IMR-90 (cell line): ENCODE data around the gene NF1. TPM values are rescaled to one million over a fixed set of nuclear protein-coding genes. Genes with fewer than 3 reads are reported as not detected.

Experiments used
- ATAC-seq: fragments of 200-7000 bp; cut with Tn5 transposase; 2 replicates; pipeline ENCODE4 v1.9.1; 2020; ENCODE audit warnings: low read depth, mild to moderate bottlenecking, moderate library complexity
- BruUV-seq: library from RNA; stranded (reverse); fragments of 400-500 nt; replicated peaks from 2 replicates; lab custom pipeline; 2021; lab: Mats Ljungman, UMichigan
- CTCF ChIA-PET: fragments of 300-600 bp; formaldehyde crosslinking; extraction: SDS; loops from one replicate; lab custom pipeline; 2021; ENCODE audit warnings: antibody characterized with exemption; lab: Yijun Ruan, JAX
- POLR2A ChIA-PET: fragments of 300-600 bp; sonication (Branson Sonifier 250); formaldehyde crosslinking; loops from one replicate; lab custom pipeline; 2022; ENCODE audit warnings: antibody characterized with exemption; ENCODE audit not compliant: unreplicated experiment; lab: Charles Lee
- DNase-seq: peaks from one replicate; pipeline ENCODE4 v3.0.0; 2013
- H2AFZ ChIP-seq: replicated peaks from 2 replicates; pipeline ENCODE3; 2013; ENCODE audit warnings: low read length, mild to moderate bottlenecking; ENCODE audit not compliant: poor library complexity
- H2AK5ac ChIP-seq: 2 replicates; pipeline ENCODE4 v1.6.1; 2013; ENCODE audit warnings: low read depth, low read length, inconsistent platforms
- H2AK9ac ChIP-seq: replicated peaks from 2 replicates; pipeline ENCODE3; 2013; ENCODE audit warnings: mild to moderate bottlenecking, low read depth, low read length, moderate library complexity; ENCODE audit not compliant: poor library complexity
- H2BK120ac ChIP-seq: 2 replicates; pipeline ENCODE4 v1.6.1; 2013; ENCODE audit warnings: low read depth, low read length, inconsistent platforms
- H2BK15ac ChIP-seq: 3 replicates; pipeline ENCODE4 v1.6.1; 2013; ENCODE audit warnings: low read depth, low read length, inconsistent platforms
- H2BK20ac ChIP-seq: 2 replicates; pipeline ENCODE4 v1.6.1; 2013; ENCODE audit warnings: low read depth, mild to moderate bottlenecking, inconsistent platforms, low read length, moderate library complexity
- H2BK5ac ChIP-seq: 2 replicates; pipeline ENCODE4 v1.6.1; 2013; ENCODE audit warnings: mild to moderate bottlenecking, low read depth, low read length, inconsistent platforms; ENCODE audit not compliant: poor library complexity, severe bottlenecking
- H3K14ac ChIP-seq: replicated peaks from 2 replicates; pipeline ENCODE4 v1.6.1; 2013; ENCODE audit warnings: low read depth, low read length, inconsistent platforms
- H3K18ac ChIP-seq: 2 replicates; pipeline ENCODE4 v1.6.1; 2013; ENCODE audit warnings: low read depth, low read length, control low read depth
- H3K23ac ChIP-seq: 2 replicates; pipeline ENCODE4 v1.6.1; 2013; ENCODE audit warnings: low read depth, low read length, inconsistent platforms
- H3K27ac ChIP-seq: 2 replicates; pipeline ENCODE4 v1.5.1; 2013; ENCODE audit warnings: mild to moderate bottlenecking, control low read depth, low read length; ENCODE audit not compliant: insufficient read depth
- H3K27me3 ChIP-seq: 2 replicates; pipeline ENCODE4 v1.6.1; 2013; ENCODE audit warnings: low read length; ENCODE audit not compliant: control insufficient read depth, insufficient read depth
- H3K36me3 ChIP-seq: 2 replicates; pipeline ENCODE4 v1.6.1; 2013; ENCODE audit warnings: low read length, mixed read lengths; ENCODE audit not compliant: control insufficient read depth, insufficient read depth
- H3K4ac ChIP-seq: 2 replicates; pipeline ENCODE4 v1.6.1; 2013; ENCODE audit warnings: low read depth, low read length, inconsistent platforms
- H3K4me1 ChIP-seq: 2 replicates; pipeline ENCODE4 v1.6.1; 2013; ENCODE audit warnings: low read length, mixed read lengths; ENCODE audit not compliant: control insufficient read depth, insufficient read depth
- H3K4me2 ChIP-seq: 2 replicates; pipeline ENCODE4 v1.6.1; 2013; ENCODE audit warnings: low read depth, mild to moderate bottlenecking, control low read depth, low read length, moderate library complexity
- H3K4me3 ChIP-seq: 2 replicates; pipeline ENCODE4 v1.5.1; 2013; ENCODE audit warnings: low read depth, mild to moderate bottlenecking, control low read depth, low read length, moderate library complexity; ENCODE audit not compliant: insufficient read depth
- H3K56ac ChIP-seq: 2 replicates; pipeline ENCODE4 v1.6.1; 2013; ENCODE audit warnings: low read length, inconsistent platforms; ENCODE audit not compliant: insufficient read depth; ENCODE audit errors: extremely low read depth
- H3K79me1 ChIP-seq, 2 experiments: 2 replicates each; pipeline ENCODE4 v1.6.1; 2013; ENCODE audit warnings: low read length in 2 of 2, inconsistent platforms in 1 of 2, low read depth in 1 of 2
- H3K9ac ChIP-seq: 2 replicates; pipeline ENCODE4 v1.6.1; 2013; ENCODE audit warnings: low read depth, low read length, control low read depth
- H3K9me1 ChIP-seq: 2 replicates; pipeline ENCODE4 v1.6.1; 2013; ENCODE audit warnings: low read length, inconsistent platforms; ENCODE audit not compliant: insufficient read depth
- H3K9me3 ChIP-seq: 2 replicates; pipeline ENCODE4 v1.6.1; 2013; ENCODE audit warnings: low read length; ENCODE audit not compliant: control insufficient read depth, insufficient read depth
- H4K20me1 ChIP-seq: 2 replicates; pipeline ENCODE4 v1.6.1; 2013; ENCODE audit warnings: low read length, inconsistent platforms; ENCODE audit not compliant: insufficient read depth
- H4K5ac ChIP-seq: 2 replicates; pipeline ENCODE4 v1.6.1; 2013; ENCODE audit warnings: mild to moderate bottlenecking, low read depth, low read length, control low read depth
- H4K8ac ChIP-seq, 2 experiments: 2 replicates each; pipeline ENCODE4 v1.6.1; 2013; ENCODE audit warnings: low read depth in 2 of 2, low read length in 2 of 2, control low read depth in 1 of 2, inconsistent platforms in 1 of 2
- H4K91ac ChIP-seq: 2 replicates; pipeline ENCODE4 v1.6.1; 2013; ENCODE audit warnings: low read depth, low read length, inconsistent platforms; ENCODE audit not compliant: insufficient read depth
- BHLHE40 ChIP-seq: fragments of 150-350 bp; IDR thresholded peaks from 2 replicates; pipeline ENCODE4 v1.6.1; 2016; ENCODE audit warnings: mild to moderate bottlenecking, low read depth, low read length
- CHD1 ChIP-seq: IDR thresholded peaks from 2 replicates; pipeline ENCODE4 v1.6.1; 2012; ENCODE audit warnings: low read depth, low read length, improper control_type of control experiment
- CTCF ChIP-seq: conservative IDR thresholded peaks from 2 replicates; pipeline ENCODE4 v1.5.1; 2012; ENCODE audit warnings: mild to moderate bottlenecking, low read depth, low read length, improper control_type of control experiment
- ELK1 ChIP-seq: fragments of 150-350 bp; IDR thresholded peaks from 2 replicates; pipeline ENCODE4 v1.6.1; 2016; ENCODE audit warnings: low read depth, mild to moderate bottlenecking, low read length, moderate library complexity, borderline replicate concordance
- MXI1 ChIP-seq: IDR thresholded peaks from 2 replicates; pipeline ENCODE4 v1.6.1; 2012; ENCODE audit warnings: low read depth, mild to moderate bottlenecking, low read length, moderate library complexity, borderline replicate concordance
- RFX5 ChIP-seq: IDR thresholded peaks from 2 replicates; pipeline ENCODE4 v1.8.0; 2012; ENCODE audit warnings: low read depth, mild to moderate bottlenecking, low read length, moderate library complexity
- SMC3 ChIP-seq: fragments of 150-350 bp; IDR thresholded peaks from 2 replicates; pipeline ENCODE4 v1.6.1; 2016; ENCODE audit warnings: low read depth, mild to moderate bottlenecking, antibody characterized with exemption, low read length, moderate library complexity
- USF2 ChIP-seq: fragments of 150-350 bp; IDR thresholded peaks from 2 replicates; pipeline ENCODE4 v1.6.1; 2017; ENCODE audit warnings: mild to moderate bottlenecking, antibody characterized with exemption, low read length, low read depth
- WGBS, 2 experiments: methylation state at CpG; one replicate each; pipeline versions ENCODE4 v1.1.5 to v1.1.7; 2013; ENCODE audit warnings: missing lambda C conversion rate in 2 of 2; ENCODE audit not compliant: insufficient read length in 1 of 2; ENCODE audit errors: extremely low coverage in 2 of 2; 5-methylcytosine and 5-hydroxymethylcytosine counted together
- dilution Hi-C: fragments of 300-500 bp; cut with HindIII; formaldehyde crosslinking; loops from one replicate; pipeline ENCODE4 v1.14.3; 2018; ENCODE audit warnings: low sequenced_read_pairs; ENCODE audit not compliant: unreplicated experiment
- in situ Hi-C: fragments of 300-500 bp; cut with MboI; formaldehyde crosslinking; loops from 3 replicates; pipeline ENCODE4 v1.14.3; 2019; ENCODE audit warnings: low sequenced_read_pairs, inconsistent platforms, mixed read lengths
- intact Hi-C: fragments of 100-400 bp; cut with micrococcal nuclease; formaldehyde crosslinking; loops from 2 replicates; pipeline ENCODE4 v1.10.0; 2022
- polyA plus RNA-seq, 3 experiments: library from polyadenylated mRNA; depleted of rRNA; stranded (reverse); fragments of >200 nt; gene quantifications; 2 replicates each; pipeline ENCODE4 v1.2.3, GENCODE V29; 2012; ENCODE audit warnings: low replicate concordance in 1 of 3
- total RNA-seq: library from RNA; depleted of rRNA; stranded (reverse); fragments of >200 nt; gene quantifications from 2 replicates; pipeline ENCODE4 v1.2.3, GENCODE V29; 2012

NF1 gene
- total and polyA plus RNA-seq, 2 of the 4 experiments (the other 2 are of a cell fraction) = 17.9 to 48.6 TPM

- Histone ChIP-seq H2BK15ac (no peak overlapping the region), H3K9ac (no peak overlapping the region), H2BK20ac (no peak overlapping the region), H3K23ac (no peak overlapping the region), H3K9me1 (peaks cover 6% of the 10 kb centered on the region), H3K27me3 (no peaks in the 10 kb centered on the region), H4K5ac (no peak overlapping the region), H3K4me1 (no peaks in the 10 kb centered on the region), H3K18ac (no peak overlapping the region), H2AK5ac (no peak overlapping the region), H3K79me1 (no peaks in the 10 kb centered on the region; a peak in 1 of 4 replicates), H3K4me2 (no peak overlapping the region), H3K27ac (no peak overlapping the region), H2BK120ac (no peak overlapping the region), H3K56ac (no peak overlapping the region), H2AK9ac (no peak overlapping the region), H3K14ac (no peak overlapping the region), H4K20me1 (no peaks in the 10 kb centered on the region), H3K9me3 (no peaks in the 10 kb centered on the region), H2AFZ (no peak overlapping the region), H2BK5ac (no peak overlapping the region), H3K4me3 (no peak overlapping the region), H4K8ac (no peak overlapping the region), H4K91ac (no peak overlapping the region), H3K4ac (no peak overlapping the region), H3K36me3 (peaks cover 9% of the 10 kb centered on the region)
- in situ Hi-C loops (no loop called here), dilution Hi-C loops (no loop called here), intact Hi-C loops (no loop called here)
- ATAC-seq = no peak
- no peak for DNase-seq
- POLR2A ChIA-PET = no interaction called here
- CTCF ChIA-PET = interaction anchor here (2.4 kb wide), 1 partner anchor 10 kb away, joined by 10 read pairs; no protein-coding TSS in a partner anchor
- no peak for TF ChIP-seq CTCF
- no peak for TF ChIP-seq USF2
- no peak for TF ChIP-seq SMC3
- TF ChIP-seq MXI1 = no peak
- TF ChIP-seq ELK1 = no peak
- no peak for TF ChIP-seq RFX5
- no peak for TF ChIP-seq CHD1
- TF ChIP-seq BHLHE40 = no peak
- no CpG with 5 or more reads among the region's 1 CpG for WGBS, 2 experiments
- no TSS peak for BruUV-seq
Measured at GRCh38 chr17:31379597-31380205, 284.9 kb downstream of the NF1 start.
